Measurements from ENCODE around the gene TMTC3.
A peak's percentile ranks its signal among the peaks of the same experiment; 100 is the strongest.

TMTC3 gene

GRCh38 chr12:88227263-88227662 is 85.2 kb downstream of the TMTC3 start:
- no peak for DNase-seq (ENCODE audit: low read depth, low spot score)

DNA sequence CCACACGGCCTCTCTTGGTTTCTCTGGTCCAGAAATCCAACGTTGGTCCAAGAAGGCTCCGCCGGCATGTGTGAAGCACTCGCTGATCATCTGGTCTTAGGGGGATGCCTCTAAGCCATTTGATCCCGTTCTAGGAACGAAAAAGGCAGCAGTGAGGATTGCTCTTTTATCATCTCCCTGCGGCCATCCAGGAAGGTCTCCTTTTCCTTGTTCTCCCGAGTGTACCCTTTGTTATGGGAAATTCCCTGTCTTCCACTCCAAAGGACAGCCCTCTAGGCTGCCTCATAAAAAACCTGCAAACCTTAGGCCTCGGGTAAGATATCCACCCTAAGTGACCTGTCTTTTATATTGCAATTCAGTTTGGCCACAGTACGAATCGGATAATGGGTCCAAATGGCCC is 85.8 kb downstream of the TMTC3 start:
- DNase-seq (ENCODE audit: low read depth, low spot score): no peak

DNA sequence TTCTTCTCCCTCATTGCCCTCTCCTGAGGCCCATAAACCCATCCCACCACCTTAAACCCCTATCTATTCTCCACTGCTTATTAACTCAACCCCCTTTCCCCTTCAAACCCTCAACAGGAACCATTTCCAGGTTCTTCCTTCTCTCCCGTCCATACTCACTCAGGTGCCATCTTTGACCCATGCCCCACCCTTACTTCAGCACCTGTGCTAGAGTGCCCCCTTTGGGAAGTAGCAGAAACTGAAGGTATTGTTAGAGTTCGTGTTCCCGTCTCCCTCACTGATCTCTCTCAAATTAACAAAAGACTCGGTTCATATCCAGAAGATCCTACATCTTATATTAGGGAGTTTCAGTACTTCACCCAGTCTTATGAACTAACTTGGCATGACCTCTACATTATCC is 86.6 kb downstream of the TMTC3 start:
- DNase-seq (ENCODE audit: low read depth, low spot score): no peak

- DNase-seq (ENCODE audit: low read depth, low spot score): no peak
Measured at GRCh38 chr12:88230271-88230670, 88.2 kb downstream of the TMTC3 start.

- DNase-seq (ENCODE audit: low read depth, low spot score): no peak
Measured at GRCh38 chr12:88235183-88235833, 93.2 kb downstream of the TMTC3 start.

DNA sequence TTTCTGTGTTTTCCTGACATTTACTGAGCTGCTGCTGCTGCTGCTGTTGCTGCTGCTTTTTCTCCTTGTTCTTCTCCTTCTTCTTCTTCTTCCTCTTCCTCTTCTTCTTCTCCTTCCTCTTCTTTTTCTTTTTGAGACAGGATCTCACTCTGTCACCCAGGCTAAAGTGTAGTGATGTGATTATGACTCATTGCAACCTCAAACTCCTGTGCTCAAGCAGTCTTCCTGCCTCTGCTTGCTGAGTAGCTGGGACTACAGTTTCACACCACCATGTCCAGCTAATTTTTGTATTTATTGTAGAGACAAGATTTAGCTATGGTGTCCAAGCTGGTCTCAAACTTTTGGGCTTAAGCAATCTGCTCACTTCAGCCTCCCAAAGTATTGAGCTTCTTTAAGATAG is 95.8 kb downstream of the TMTC3 start:
- DNase-seq (ENCODE audit: low read depth, low spot score): no peak

DNA sequence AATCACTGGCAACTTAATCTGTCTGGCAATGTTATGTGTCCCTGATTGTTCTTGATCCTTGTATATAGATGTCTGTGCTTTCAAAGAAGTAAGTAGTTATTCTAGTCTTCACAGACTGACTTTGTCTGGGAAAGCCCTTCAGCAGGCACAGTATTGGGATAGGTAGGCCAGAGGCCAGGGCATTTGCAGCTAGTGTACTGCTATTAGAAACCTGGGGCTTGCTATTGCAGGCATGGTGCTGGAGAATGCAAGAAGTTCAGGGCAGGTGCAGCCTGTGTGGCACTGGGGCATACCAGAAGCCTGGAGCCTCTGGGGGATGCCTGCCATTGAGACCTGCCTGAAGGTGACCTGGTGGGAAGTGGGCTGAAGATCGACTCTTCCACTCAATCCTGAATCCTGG is 96.3 kb downstream of the TMTC3 start:
- no peak for DNase-seq (ENCODE audit: low read depth, low spot score)

GRCh38 chr12:88241862-88242570 is 99.9 kb downstream of the TMTC3 start:
- DNase-seq (ENCODE audit: low read depth, low spot score): peak; percentile 34

DNA sequence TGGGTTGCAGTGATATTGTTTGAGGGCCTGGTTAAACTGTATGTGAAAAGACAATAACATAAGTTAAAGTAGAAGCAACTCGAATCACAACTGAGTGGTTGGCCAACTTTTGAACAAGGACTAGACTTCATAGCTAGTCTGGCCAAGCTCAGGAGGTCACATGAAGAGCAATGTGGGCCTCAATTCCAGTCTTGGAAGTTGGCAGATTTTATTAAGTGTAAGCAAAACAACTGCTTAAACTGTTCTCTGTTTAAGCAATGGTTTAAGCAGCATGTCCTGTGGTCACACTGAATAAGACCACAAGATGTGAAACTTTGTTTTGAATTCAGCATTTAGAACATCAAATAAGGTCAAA is 100.4 kb downstream of the TMTC3 start:
- DNase-seq (ENCODE audit: low read depth, low spot score): peak; percentile 11

- DNase-seq (ENCODE audit: low read depth, low spot score): no peak
Measured at GRCh38 chr12:88242939-88243338, 100.8 kb downstream of the TMTC3 start.

- DNase-seq (ENCODE audit: low read depth, low spot score): no peak
Measured at GRCh38 chr12:88243982-88244381, 101.9 kb downstream of the TMTC3 start.

DNA sequence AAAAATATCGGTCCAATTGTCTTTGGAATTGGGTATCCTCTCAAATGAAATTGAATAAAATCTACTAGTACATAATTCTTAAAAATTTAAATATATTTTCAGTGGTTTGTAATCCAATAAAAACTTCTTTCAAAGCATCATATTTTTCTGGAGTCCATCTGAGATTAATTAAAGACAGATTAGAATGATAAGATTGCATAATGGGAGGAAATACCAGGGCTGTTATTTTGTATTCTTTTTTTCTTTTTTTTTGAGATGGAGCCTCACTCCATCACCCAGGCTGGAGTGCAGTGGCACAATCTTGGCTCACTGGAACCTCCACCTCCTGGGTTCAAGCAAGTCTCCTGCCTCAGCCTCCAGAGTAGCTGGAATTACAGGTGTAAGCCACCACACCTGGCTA is 103.8 kb downstream of the TMTC3 start:
- no peak for DNase-seq (ENCODE audit: low read depth, low spot score)

GRCh38 chr12:88247241-88247643 is 105.1 kb downstream of the TMTC3 start:
- DNase-seq (ENCODE audit: low read depth, low spot score): peak; percentile 18

- no peak for DNase-seq (ENCODE audit: low read depth, low spot score)
Measured at GRCh38 chr12:88248606-88249005, 106.5 kb downstream of the TMTC3 start.
